ENCODE measurements around the gene ZNF420. TPM values are rescaled to one million over a fixed set of nuclear protein-coding genes. Genes with fewer than 3 reads are reported as not detected.

Gene ZNF420
- total RNA-seq, 1 donor from 2014 or later = 9.6 TPM

GRCh38 chr19:37165635-37166034 is 87.4 kb downstream of the ZNF420 start:
- Histone ChIP-seq H3K9me3 (replicated peaks) (peaks cover 97% of the 10 kb centered on the region), H3K27ac (replicated peaks) (no peak overlapping the region), H3K27me3 (ENCODE audit: low read depth) (no peaks in the 10 kb centered on the region), H3K4me1 (no peaks in the 10 kb centered on the region), H3K36me3 (peaks cover 100% of the 10 kb centered on the region), H3K4me3 (no peak overlapping the region)
- intact Hi-C loops (cut with micrococcal nuclease) = no loop called here
- DNase-seq = no peak
- TF ChIP-seq, protein P1, sequence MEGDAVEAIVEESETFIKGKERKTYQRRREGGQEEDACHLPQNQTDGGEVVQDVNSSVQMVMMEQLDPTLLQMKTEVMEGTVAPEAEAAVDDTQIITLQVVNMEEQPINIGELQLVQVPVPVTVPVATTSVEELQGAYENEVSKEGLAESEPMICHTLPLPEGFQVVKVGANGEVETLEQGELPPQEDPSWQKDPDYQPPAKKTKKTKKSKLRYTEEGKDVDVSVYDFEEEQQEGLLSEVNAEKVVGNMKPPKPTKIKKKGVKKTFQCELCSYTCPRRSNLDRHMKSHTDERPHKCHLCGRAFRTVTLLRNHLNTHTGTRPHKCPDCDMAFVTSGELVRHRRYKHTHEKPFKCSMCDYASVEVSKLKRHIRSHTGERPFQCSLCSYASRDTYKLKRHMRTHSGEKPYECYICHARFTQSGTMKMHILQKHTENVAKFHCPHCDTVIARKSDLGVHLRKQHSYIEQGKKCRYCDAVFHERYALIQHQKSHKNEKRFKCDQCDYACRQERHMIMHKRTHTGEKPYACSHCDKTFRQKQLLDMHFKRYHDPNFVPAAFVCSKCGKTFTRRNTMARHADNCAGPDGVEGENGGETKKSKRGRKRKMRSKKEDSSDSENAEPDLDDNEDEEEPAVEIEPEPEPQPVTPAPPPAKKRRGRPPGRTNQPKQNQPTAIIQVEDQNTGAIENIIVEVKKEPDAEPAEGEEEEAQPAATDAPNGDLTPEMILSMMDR (IDR thresholded peaks at IDR 0.05; ENCODE audit: borderline replicate concordance) = no peak

- Histone ChIP-seq H3K4me3 (peak within 1 kb of the TSS; percentile 89), H3K27ac (replicated peaks) (peak within 1 kb of the TSS; percentile 86), H3K36me3 (peaks cover 29% of the 10 kb centered on the region), H3K9me3 (replicated peaks) (peaks cover 27% of the 10 kb centered on the region), H3K27me3 (ENCODE audit: low read depth) (no peaks in the 10 kb centered on the region), H3K4me1 (peaks cover 13% of the 10 kb centered on the region)
- peak; percentile 89 for DNase-seq
- TF ChIP-seq, protein P1 (IDR thresholded peaks at IDR 0.05; ENCODE audit: borderline replicate concordance) = peak; percentile 47
- intact Hi-C loops (cut with micrococcal nuclease) = no loop called here
Observed at GRCh38 chr19:37172368-37173366, 94.4 kb downstream of the ZNF420 start, which contains the start of gene ZNF585A. ZNF585A (minus strand) TSS chr19:37172695; CDS start chr19:37169910, 2,785 bp downstream.

Other genes with a start within 250 kb of the ZNF420 start
- 7.3 TPM for gene ZNF790, start 240.0 kb upstream of the ZNF420 start, total RNA-seq
- gene ZNF345, start 227.6 kb upstream of the ZNF420 start, total RNA-seq = 2.9 TPM
- 2.3 TPM for gene ZNF829, start 162.1 kb upstream of the ZNF420 start, total RNA-seq
- 7.1 TPM for gene ZNF568, start 162.1 kb upstream of the ZNF420 start, total RNA-seq
- 11.4 TPM for gene ZNF585A, start 94.3 kb downstream of the ZNF420 start, total RNA-seq
- 13.7 TPM for gene ZNF585B, start 132.1 kb downstream of the ZNF420 start, total RNA-seq
- gene ZNF383, start 139.8 kb downstream of the ZNF420 start, total RNA-seq = 8.9 TPM

Measured in left ventricle myocardium inferior (tissue), 1 donor.